Activated CD8-positive, alpha-beta memory T cell treated with anti-CD3 and anti-CD28 coated beads, Interleukin-2, amount 50 U/mL, for 24 hours (primary cell): ENCODE results near the gene FAM170B.

ENCODE experiments used
- DNase-seq: peaks from one replicate; pipeline ENCODE4 v3.0.0-alpha.2; 2020; ENCODE audit errors: extremely low read depth

FAM170B gene

GRCh38 chr10:49123981-49124950, 9.6 kb downstream of the FAM170B start:
- no peak for DNase-seq

- DNase-seq, result no peak
Measured at GRCh38 chr10:49120911-49121310, 12.9 kb downstream of the FAM170B start.

GRCh38 chr10:49119746-49120145, 14.1 kb downstream of the FAM170B start:
- no peak for DNase-seq

GRCh38 chr10:49118430-49119074, 15.3 kb downstream of the FAM170B start:
- no peak for DNase-seq

- no peak for DNase-seq
Measured at GRCh38 chr10:49117376-49118070, 16.3 kb downstream of the FAM170B start.

GRCh38 chr10:49116509-49117375, 17.1 kb downstream of the FAM170B start:
- no peak for DNase-seq

- DNase-seq, result no peak
Measured at GRCh38 chr10:49115796-49116508, 17.9 kb downstream of the FAM170B start.

GRCh38 chr10:49115015-49115795, 18.6 kb downstream of the FAM170B start, which contains the start of gene VSTM4:
VSTM4 (minus strand) TSS chr10:49115522; CDS start chr10:49115485, 37 bp downstream.
- DNase-seq, result no peak

- no peak for DNase-seq
Measured at GRCh38 chr10:49114718-49115014, 19.2 kb downstream of the FAM170B start.

- DNase-seq, result no peak
Measured at GRCh38 chr10:49113741-49114141, 20.1 kb downstream of the FAM170B start.

- no peak for DNase-seq
Measured at GRCh38 chr10:49112851-49113250, 21.0 kb downstream of the FAM170B start.

GRCh38 chr10:49112098-49112497, 21.7 kb downstream of the FAM170B start:
- no peak for DNase-seq

GRCh38 chr10:49111320-49111698, 22.5 kb downstream of the FAM170B start:
- DNase-seq, result no peak

GRCh38 chr10:49110684-49111319, 23.0 kb downstream of the FAM170B start:
- DNase-seq, result no peak

- DNase-seq, result no peak
Measured at GRCh38 chr10:49109669-49110340, 24.0 kb downstream of the FAM170B start.

- no peak for DNase-seq
Measured at GRCh38 chr10:49108656-49109055, 25.2 kb downstream of the FAM170B start.

GRCh38 chr10:49107887-49108267, 25.9 kb downstream of the FAM170B start:
- DNase-seq, result no peak

- no peak for DNase-seq
Measured at GRCh38 chr10:49107111-49107886, 26.5 kb downstream of the FAM170B start.
